ENCODE results near the gene RGS8.

The RGS8 gene

DNA sequence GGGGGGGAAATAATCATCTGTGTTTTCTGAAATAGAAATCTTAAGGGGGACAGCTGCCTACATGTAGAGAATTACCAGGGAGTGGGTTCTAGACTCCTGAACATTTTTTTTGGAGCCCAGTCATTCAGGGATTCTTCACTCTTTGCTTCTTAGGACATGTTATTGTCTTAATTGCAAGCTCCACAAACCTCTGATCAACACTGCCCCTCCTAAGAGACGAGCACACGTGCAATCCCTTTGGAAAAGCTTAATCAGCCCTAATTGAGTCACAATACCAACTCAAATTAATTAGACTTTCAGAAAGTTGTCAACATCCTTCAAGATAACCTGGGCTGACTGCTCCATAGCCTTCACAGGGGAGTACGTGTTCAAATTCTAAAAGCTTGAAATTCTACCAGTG, 21.4 kb downstream of the RGS8 start:
- H3K27me3 ChIP-seq (ENCODE audit: control insufficient read depth, insufficient read depth, low read length, poor library complexity, severe bottlenecking) = no peaks in the 10 kb centered on the region
- WGBS, 2 experiments = 63 to 64% methylated on average over 3 of the region's 3 CpGs
- no peak overlapping the region for H3K27ac ChIP-seq (ENCODE audit: insufficient read depth, low read depth, low read length, poor library complexity, severe bottlenecking)
- peaks cover 22% of the 10 kb centered on the region for H3K4me1 ChIP-seq (ENCODE audit: control insufficient read depth, insufficient read depth, low read length)
- H3K9me3 ChIP-seq (ENCODE audit: control insufficient read depth, low read length) = no peaks in the 10 kb centered on the region
- no peak overlapping the region for H3K4me3 ChIP-seq (ENCODE audit: insufficient read depth, low read depth, low read length)
- H3K36me3 ChIP-seq (ENCODE audit: control insufficient read depth, insufficient read depth, low read length) = no peaks in the 10 kb centered on the region

DNA sequence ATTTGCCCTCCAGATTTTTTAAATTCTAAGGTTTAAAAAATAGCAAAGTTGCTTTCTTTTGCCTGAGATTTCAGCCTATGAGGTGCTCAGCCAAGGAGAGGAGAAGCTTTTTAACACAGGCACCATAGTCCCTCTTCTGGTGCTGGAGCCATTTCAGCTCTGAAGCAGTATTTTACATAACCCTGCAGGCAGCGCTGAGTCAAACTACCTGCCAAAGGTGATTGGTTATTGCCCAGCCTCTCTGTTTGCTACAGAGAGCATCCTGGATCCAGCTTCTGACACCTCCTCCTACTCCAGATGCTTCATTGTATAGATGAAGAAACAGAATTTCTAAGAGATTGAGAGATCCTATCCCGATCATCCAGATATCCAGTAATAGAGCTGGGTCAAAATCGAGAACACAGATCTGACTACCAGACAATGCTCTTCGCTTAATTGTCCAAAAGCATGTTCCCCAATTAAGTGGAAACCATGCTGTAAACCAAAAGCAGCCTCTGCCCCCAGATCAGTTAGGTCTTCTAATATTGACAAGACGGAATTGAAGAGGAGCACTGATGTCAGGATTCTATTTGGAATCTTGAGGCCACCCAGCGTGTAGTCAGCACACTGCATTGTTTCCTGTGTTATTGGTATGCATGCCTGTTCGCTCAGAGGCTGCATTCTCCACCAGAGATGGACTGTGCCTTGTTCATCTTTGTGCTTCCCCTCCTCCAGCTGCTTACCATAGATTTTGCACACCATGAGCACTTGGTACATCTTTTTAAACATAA, 22.1 kb downstream of the RGS8 start:
- no peaks in the 10 kb centered on the region for H3K27me3 ChIP-seq (ENCODE audit: control insufficient read depth, insufficient read depth, low read length, poor library complexity, severe bottlenecking)
- H3K9me3 ChIP-seq (ENCODE audit: control insufficient read depth, low read length) = no peaks in the 10 kb centered on the region
- no peaks in the 10 kb centered on the region for H3K36me3 ChIP-seq (ENCODE audit: control insufficient read depth, insufficient read depth, low read length)
- peaks cover 21% of the 10 kb centered on the region for H3K4me1 ChIP-seq (ENCODE audit: control insufficient read depth, insufficient read depth, low read length)
- no peak overlapping the region for H3K4me3 ChIP-seq (ENCODE audit: insufficient read depth, low read depth, low read length)
- H3K27ac ChIP-seq (ENCODE audit: insufficient read depth, low read depth, low read length, poor library complexity, severe bottlenecking) = no peak overlapping the region
- WGBS, 2 experiments = 37 to 46% methylated on average over 7 of the region's 7 CpGs

DNA sequence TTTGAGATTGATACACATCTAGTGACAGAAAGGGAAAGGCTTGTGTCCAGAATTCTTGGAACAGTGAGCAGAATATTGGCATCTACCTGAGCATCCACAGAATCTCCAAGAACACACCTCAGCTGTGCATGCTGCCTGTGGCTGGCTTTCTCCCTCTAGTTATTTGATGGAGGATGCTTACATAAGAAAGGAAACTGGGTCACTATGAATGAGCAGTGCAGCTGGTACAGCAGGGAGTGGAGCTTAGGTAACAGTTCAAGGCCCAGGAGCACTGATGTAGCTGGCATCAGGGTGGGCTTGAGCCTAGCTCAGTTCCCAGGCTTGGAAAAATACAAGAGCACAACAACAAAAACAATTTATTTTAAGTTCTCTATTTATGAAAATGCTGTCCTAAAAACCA, 26.3 kb downstream of the RGS8 start:
- Histone ChIP-seq H3K27ac (ENCODE audit: insufficient read depth, low read depth, low read length, poor library complexity, severe bottlenecking) (no peak overlapping the region), H3K27me3 (ENCODE audit: control insufficient read depth, insufficient read depth, low read length, poor library complexity, severe bottlenecking) (no peaks in the 10 kb centered on the region), H3K4me3 (ENCODE audit: insufficient read depth, low read depth, low read length) (no peak overlapping the region), H3K36me3 (ENCODE audit: control insufficient read depth, insufficient read depth, low read length) (no peaks in the 10 kb centered on the region), H3K4me1 (ENCODE audit: control insufficient read depth, insufficient read depth, low read length) (peaks cover 16% of the 10 kb centered on the region), H3K9me3 (ENCODE audit: control insufficient read depth, low read length) (no peaks in the 10 kb centered on the region)

DNA sequence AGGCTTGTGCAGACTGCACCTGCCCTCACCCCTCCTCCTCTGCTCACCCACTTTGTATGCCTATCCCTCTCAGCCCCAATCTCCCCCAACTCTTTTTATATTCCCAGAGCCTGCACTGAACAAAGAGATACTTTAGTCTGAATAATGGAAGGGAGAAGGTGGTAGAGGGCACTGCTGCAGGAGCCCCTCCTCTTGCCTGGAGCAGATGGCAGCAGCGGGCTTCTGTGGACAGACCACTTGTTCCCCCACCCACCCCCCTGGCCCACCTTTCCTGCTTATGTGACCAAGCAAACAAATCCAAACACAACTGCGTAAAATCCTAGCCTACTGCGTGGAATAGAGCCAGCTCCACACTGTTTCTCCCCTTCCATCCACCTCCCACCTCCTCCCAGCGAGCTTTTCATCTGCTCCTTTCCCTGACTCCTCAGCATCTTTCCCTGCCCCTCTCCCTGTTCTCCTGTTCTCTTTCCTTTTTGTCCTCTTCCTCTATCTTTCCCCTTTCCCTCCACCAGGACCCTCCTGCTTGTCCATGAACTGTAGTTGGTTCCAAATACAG, 27.5 kb downstream of the RGS8 start:
- Histone ChIP-seq H3K27me3 (ENCODE audit: control insufficient read depth, insufficient read depth, low read length, poor library complexity, severe bottlenecking) (no peaks in the 10 kb centered on the region), H3K9me3 (ENCODE audit: control insufficient read depth, low read length) (no peaks in the 10 kb centered on the region), H3K4me1 (ENCODE audit: control insufficient read depth, insufficient read depth, low read length) (peaks cover 5% of the 10 kb centered on the region), H3K27ac (ENCODE audit: insufficient read depth, low read depth, low read length, poor library complexity, severe bottlenecking) (no peak overlapping the region), H3K4me3 (ENCODE audit: insufficient read depth, low read depth, low read length) (no peak overlapping the region), H3K36me3 (ENCODE audit: control insufficient read depth, insufficient read depth, low read length) (no peaks in the 10 kb centered on the region)
- WGBS, 2 experiments = 81 to 84% methylated on average over 4 of the region's 4 CpGs

DNA sequence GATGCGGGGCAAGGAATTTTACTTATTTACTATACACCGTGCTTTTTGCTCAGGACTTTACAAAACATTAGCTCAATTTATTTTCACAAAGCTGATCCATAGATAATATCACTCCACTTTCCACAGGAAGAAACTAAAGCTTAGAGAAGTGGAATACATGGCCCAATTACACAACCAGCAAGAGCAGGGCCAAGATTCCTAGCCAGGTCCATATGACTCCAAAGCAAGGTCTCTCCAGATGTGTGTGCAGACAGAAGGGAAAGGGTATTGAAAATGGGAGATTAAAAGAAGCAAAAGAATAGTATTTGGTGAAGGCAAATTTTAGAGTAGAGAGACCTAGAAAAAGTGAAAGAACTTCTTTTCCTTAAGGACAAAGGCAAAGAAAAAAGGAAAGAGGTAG, 30.4 kb downstream of the RGS8 start:
- Histone ChIP-seq H3K27me3 (ENCODE audit: control insufficient read depth, insufficient read depth, low read length, poor library complexity, severe bottlenecking) (no peaks in the 10 kb centered on the region), H3K9me3 (ENCODE audit: control insufficient read depth, low read length) (no peaks in the 10 kb centered on the region), H3K4me1 (ENCODE audit: control insufficient read depth, insufficient read depth, low read length) (peaks cover 4% of the 10 kb centered on the region), H3K36me3 (ENCODE audit: control insufficient read depth, insufficient read depth, low read length) (no peaks in the 10 kb centered on the region), H3K4me3 (ENCODE audit: insufficient read depth, low read depth, low read length) (no peak overlapping the region), H3K27ac (ENCODE audit: insufficient read depth, low read depth, low read length, poor library complexity, severe bottlenecking) (no peak overlapping the region)
- WGBS, 2 experiments = 83 to 98% methylated on average over 2 of the region's 2 CpGs

DNA sequence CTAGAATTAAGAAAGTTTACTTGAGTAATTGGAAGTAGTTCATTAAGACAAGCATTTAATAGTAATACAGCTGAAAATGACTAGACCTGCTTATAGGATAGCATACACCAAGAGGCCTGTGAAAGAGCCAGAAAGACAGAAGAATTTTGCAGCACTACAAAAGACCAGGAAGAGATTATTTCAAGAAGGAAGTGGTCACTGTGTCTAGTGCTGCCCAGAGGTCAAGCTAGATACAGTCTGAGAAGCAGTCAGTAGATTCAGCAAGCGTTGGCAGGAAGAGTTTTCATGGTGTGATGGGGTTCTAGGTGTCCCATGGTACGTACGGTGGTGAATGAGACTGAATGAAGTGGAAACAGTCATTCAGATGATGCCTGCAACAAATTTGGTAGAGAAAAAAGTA, 31.5 kb downstream of the RGS8 start:
- Histone ChIP-seq H3K27me3 (ENCODE audit: control insufficient read depth, insufficient read depth, low read length, poor library complexity, severe bottlenecking) (no peaks in the 10 kb centered on the region), H3K9me3 (ENCODE audit: control insufficient read depth, low read length) (no peaks in the 10 kb centered on the region), H3K4me3 (ENCODE audit: insufficient read depth, low read depth, low read length) (no peak overlapping the region), H3K36me3 (ENCODE audit: control insufficient read depth, insufficient read depth, low read length) (no peaks in the 10 kb centered on the region), H3K4me1 (ENCODE audit: control insufficient read depth, insufficient read depth, low read length) (peaks cover 4% of the 10 kb centered on the region), H3K27ac (ENCODE audit: insufficient read depth, low read depth, low read length, poor library complexity, severe bottlenecking) (no peak overlapping the region)
- 77 to 84% methylated on average over 3 of the region's 3 CpGs for WGBS, 2 experiments

DNA sequence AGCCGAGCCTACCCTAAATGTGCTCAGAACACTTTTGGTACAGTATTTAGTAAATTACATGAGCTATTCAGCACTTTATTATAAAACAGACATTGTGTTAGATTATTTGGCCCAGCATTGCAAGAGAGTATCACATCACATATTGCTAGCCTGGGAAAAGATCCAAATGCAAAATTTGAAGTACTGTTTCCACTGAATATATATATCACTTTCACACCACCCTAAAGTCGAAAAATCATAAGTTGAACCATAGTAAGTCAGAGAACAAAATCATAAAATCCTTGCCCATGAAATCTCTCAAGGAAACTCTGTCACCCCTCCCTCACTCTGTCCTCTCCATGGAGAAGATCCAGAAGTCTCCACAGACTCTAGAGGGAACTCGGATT, 33.1 kb downstream of the RGS8 start:
- Histone ChIP-seq H3K9me3 (ENCODE audit: control insufficient read depth, low read length) (no peaks in the 10 kb centered on the region), H3K4me1 (ENCODE audit: control insufficient read depth, insufficient read depth, low read length) (peaks cover under 1% of the 10 kb centered on the region), H3K27ac (ENCODE audit: insufficient read depth, low read depth, low read length, poor library complexity, severe bottlenecking) (no peak overlapping the region), H3K27me3 (ENCODE audit: control insufficient read depth, insufficient read depth, low read length, poor library complexity, severe bottlenecking) (no peaks in the 10 kb centered on the region), H3K36me3 (ENCODE audit: control insufficient read depth, insufficient read depth, low read length) (no peaks in the 10 kb centered on the region), H3K4me3 (ENCODE audit: insufficient read depth, low read depth, low read length) (no peak overlapping the region)
- 81 to 93% methylated on average over 2 to 3 of the region's 3 CpGs for WGBS, 2 experiments

DNA sequence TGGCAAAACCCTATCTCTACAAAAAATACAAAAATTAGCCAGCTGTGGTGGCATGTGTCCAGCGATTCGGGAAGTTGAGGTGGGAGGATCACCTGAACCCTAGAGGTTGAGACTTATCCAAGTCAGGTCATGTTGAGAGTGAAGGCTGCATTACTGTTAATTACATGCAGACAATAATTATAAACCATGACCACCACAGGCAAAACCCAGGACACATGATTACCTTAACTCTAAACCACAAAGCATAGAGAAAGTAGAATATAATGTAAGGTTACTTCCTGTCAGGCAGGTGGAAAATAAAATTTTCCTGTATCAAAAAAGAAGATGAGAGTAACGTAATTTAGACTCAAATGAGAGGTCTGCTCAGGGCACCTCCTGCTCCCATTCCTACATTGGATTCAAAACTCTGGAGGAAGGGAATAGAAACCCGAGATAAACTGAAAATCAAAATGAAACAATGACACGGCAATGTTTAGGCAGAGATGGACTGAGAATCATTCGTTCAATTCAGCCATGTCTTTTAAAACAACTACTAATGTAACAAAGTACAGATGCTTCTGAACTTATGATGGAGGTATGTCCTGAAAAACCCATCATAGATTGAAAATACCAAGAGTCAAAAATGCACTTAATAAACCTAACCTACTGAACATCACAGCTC, 33.6 kb downstream of the RGS8 start:
- H3K27ac ChIP-seq (ENCODE audit: insufficient read depth, low read depth, low read length, poor library complexity, severe bottlenecking) = no peak overlapping the region
- no peaks in the 10 kb centered on the region for H3K36me3 ChIP-seq (ENCODE audit: control insufficient read depth, insufficient read depth, low read length)
- no peaks in the 10 kb centered on the region for H3K9me3 ChIP-seq (ENCODE audit: control insufficient read depth, low read length)
- H3K27me3 ChIP-seq (ENCODE audit: control insufficient read depth, insufficient read depth, low read length, poor library complexity, severe bottlenecking) = no peaks in the 10 kb centered on the region
- H3K4me3 ChIP-seq (ENCODE audit: insufficient read depth, low read depth, low read length) = no peak overlapping the region
- H3K4me1 ChIP-seq (ENCODE audit: control insufficient read depth, insufficient read depth, low read length) = no peaks in the 10 kb centered on the region
- 91% methylated on average over 6 of the region's 6 CpGs for WGBS, 2 experiments

DNA sequence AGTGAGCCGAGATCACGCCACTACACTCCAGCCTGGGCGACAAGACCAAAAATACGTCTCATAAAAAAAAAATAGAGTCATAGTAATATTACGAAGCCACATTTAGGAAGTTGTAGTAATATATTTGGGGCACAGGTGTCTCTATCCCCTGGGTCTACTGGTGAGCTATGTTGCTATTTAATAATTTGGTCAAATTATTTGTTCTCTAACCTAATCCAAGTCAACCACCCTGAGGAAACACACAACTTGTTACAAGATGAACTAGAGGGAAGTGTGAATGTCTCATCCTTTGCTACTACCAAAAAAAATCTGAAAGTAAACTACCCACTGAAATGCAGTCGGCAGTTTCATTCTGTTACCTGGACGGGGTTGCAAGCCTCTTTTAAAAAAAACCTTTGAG, 35.3 kb downstream of the RGS8 start:
- no peaks in the 10 kb centered on the region for H3K4me1 ChIP-seq (ENCODE audit: control insufficient read depth, insufficient read depth, low read length)
- H3K9me3 ChIP-seq (ENCODE audit: control insufficient read depth, low read length) = no peaks in the 10 kb centered on the region
- H3K27ac ChIP-seq (ENCODE audit: insufficient read depth, low read depth, low read length, poor library complexity, severe bottlenecking) = no peak overlapping the region
- H3K36me3 ChIP-seq (ENCODE audit: control insufficient read depth, insufficient read depth, low read length) = no peaks in the 10 kb centered on the region
- H3K27me3 ChIP-seq (ENCODE audit: control insufficient read depth, insufficient read depth, low read length, poor library complexity, severe bottlenecking) = no peaks in the 10 kb centered on the region
- 94 to 100% methylated on average over 7 of the region's 7 CpGs for WGBS, 2 experiments
- no peak overlapping the region for H3K4me3 ChIP-seq (ENCODE audit: insufficient read depth, low read depth, low read length)

DNA sequence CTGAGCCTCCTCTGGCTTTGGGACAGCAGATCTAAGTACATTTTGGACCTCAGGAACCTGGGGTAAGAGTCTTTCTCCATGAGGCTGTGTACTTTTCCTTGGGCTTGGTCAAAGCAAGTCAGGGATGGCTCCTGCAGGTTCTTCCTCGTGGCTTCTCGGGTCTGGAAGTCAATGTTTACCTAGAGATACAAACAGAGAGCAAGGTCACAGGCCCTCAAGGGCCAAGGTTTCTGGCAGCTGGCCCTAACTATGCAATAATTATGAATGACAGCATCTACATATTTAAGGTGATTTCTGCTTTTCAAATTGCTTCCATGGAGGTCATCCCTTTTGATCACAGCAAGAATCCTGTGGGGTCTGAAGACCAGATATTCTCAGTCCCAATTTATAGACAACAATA, 37.6 kb downstream of the RGS8 start:
- H3K4me3 ChIP-seq (ENCODE audit: insufficient read depth, low read depth, low read length) = no peak overlapping the region
- H3K27me3 ChIP-seq (ENCODE audit: control insufficient read depth, insufficient read depth, low read length, poor library complexity, severe bottlenecking) = no peaks in the 10 kb centered on the region
- H3K36me3 ChIP-seq (ENCODE audit: control insufficient read depth, insufficient read depth, low read length) = no peaks in the 10 kb centered on the region
- no peaks in the 10 kb centered on the region for H3K4me1 ChIP-seq (ENCODE audit: control insufficient read depth, insufficient read depth, low read length)
- no peak overlapping the region for H3K27ac ChIP-seq (ENCODE audit: insufficient read depth, low read depth, low read length, poor library complexity, severe bottlenecking)
- no peaks in the 10 kb centered on the region for H3K9me3 ChIP-seq (ENCODE audit: control insufficient read depth, low read length)
- WGBS, 2 experiments = 89 to 100% methylated on average over 2 of the region's 2 CpGs

Data from ectodermal cell (in vitro differentiated cells).